Gastroesophageal sphincter (tissue), 4 donors: Measurements from ENCODE around the gene TK2. TPM values are rescaled to one million over a fixed set of nuclear protein-coding genes. Genes with fewer than 3 reads are reported as not detected.
"Not testable (repeated sequence)": the region's sequence is repeated elsewhere in the genome, so short reads cannot be mapped to it uniquely, and the experiment has no call there.

ENCODE experiments used
- ATAC-seq: fragments of 150-250 bp; one replicate; pipeline ENCODE4 v1.9.1; 2016; ENCODE audit warnings: mild to moderate bottlenecking, moderate library complexity
- H3K27ac ChIP-seq, 4 donors: fragments of 200-600 bp; sonication (generic) in 3 of 4; 1 replicate in 3 of 4; 2 replicates in 1 of 4; pipeline ENCODE4 v1.5.1; 2016 to 2019
- H3K27me3 ChIP-seq: fragments of 200-600 bp; sonication (generic); one replicate; pipeline ENCODE4 v1.5.1; 2019
- H3K36me3 ChIP-seq, 2 donors: fragments of 200-600 bp; sonication (generic); one replicate each; pipeline ENCODE4 v1.5.1; 2019; ENCODE audit warnings: control low read depth in 1 of 2
- H3K4me1 ChIP-seq, 3 donors: fragments of 200-600 bp; sonication (generic); 1 replicate in 2 of 3; 2 replicates in 1 of 3; pipeline ENCODE4 v1.5.1; 2016 to 2019; ENCODE audit warnings: control low read depth in 2 of 3
- H3K4me3 ChIP-seq, 2 donors: fragments of 200-600 bp; sonication (generic); one replicate each; pipeline ENCODE4 v1.5.1; 2019; ENCODE audit warnings: mild to moderate bottlenecking in 1 of 2, moderate library complexity in 1 of 2
- H3K9me3 ChIP-seq, 3 donors: fragments of 200-600 bp; sonication (generic); one replicate each; pipeline ENCODE4 v1.5.1; 2017 to 2019; ENCODE audit warnings: control low read depth in 2 of 3
- EP300 ChIP-seq: sonication (generic); formaldehyde crosslinking; IDR thresholded peaks from one replicate; pipeline ENCODE4 v1.6.1; 2017; ENCODE audit warnings: antibody characterized with exemption, mild to moderate bottlenecking
- POLR2A ChIP-seq, 2 donors: fragments of 450-650 bp; IDR thresholded peaks; one replicate each; pipeline ENCODE4 v1.6.1; 2017; ENCODE audit warnings: antibody characterized with exemption in 2 of 2, mild to moderate bottlenecking in 2 of 2, moderate library complexity in 1 of 2
- POLR2AphosphoS5 ChIP-seq: sonication (generic); formaldehyde crosslinking; IDR thresholded peaks from one replicate; pipeline ENCODE4 v1.6.1; 2017; ENCODE audit warnings: antibody characterized with exemption
- WGBS, 2 donors: methylation state at CpG; one replicate each; pipeline ENCODE4 v1.1.5; 2018; ENCODE audit warnings: low coverage in 1 of 2; 5-methylcytosine and 5-hydroxymethylcytosine counted together
- total RNA-seq, 4 donors: library from RNA; depleted of rRNA; stranded (reverse); fragments of >200 nt; gene quantifications; one replicate each; pipeline ENCODE4 v1.1.0, GENCODE V29; 2016
- TF ChIP-seq, protein P1 (sequence below), 4 experiments: fragments of 200-600 bp in 2 of 4; fragments of 450-650 bp in 2 of 4; sonication (generic) in 1 of 4; IDR thresholded peaks; one replicate each; pipeline ENCODE4 v1.5.1; 2017 to 2019; ENCODE audit warnings: antibody characterized with exemption in 4 of 4, mild to moderate bottlenecking in 2 of 4, moderate library complexity in 2 of 4

TK2 gene
- total RNA-seq, 4 donors from 2014 or later: 32.7 to 42.8 (median 37.0) TPM

DNA sequence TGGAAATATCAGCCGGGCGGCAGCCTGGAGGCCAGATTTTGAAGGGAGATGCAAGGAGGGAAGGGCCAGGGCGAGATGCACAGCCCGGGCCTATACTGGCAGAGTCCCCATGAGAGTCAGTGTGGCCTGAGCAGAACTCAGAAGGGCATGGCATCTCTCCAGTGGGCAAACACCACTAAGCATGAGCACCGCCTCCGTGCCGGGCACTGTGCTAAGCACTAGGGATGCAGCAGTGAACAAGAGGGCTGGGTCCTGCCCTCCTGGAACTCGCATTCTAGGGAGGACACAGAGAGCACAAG is 33.5 kb downstream of the TK2 start:
- Histone ChIP-seq H3K4me3 (no peak overlapping the region), H3K9me3 (no peaks in the 10 kb centered on the region)
- TF ChIP-seq POLR2A (IDR thresholded peaks at IDR 0.05): no peak
- TF ChIP-seq, protein P1, sequence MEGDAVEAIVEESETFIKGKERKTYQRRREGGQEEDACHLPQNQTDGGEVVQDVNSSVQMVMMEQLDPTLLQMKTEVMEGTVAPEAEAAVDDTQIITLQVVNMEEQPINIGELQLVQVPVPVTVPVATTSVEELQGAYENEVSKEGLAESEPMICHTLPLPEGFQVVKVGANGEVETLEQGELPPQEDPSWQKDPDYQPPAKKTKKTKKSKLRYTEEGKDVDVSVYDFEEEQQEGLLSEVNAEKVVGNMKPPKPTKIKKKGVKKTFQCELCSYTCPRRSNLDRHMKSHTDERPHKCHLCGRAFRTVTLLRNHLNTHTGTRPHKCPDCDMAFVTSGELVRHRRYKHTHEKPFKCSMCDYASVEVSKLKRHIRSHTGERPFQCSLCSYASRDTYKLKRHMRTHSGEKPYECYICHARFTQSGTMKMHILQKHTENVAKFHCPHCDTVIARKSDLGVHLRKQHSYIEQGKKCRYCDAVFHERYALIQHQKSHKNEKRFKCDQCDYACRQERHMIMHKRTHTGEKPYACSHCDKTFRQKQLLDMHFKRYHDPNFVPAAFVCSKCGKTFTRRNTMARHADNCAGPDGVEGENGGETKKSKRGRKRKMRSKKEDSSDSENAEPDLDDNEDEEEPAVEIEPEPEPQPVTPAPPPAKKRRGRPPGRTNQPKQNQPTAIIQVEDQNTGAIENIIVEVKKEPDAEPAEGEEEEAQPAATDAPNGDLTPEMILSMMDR (IDR thresholded peaks at IDR 0.05): no peak
- TF ChIP-seq EP300: no peak
- TF ChIP-seq POLR2AphosphoS5: no peak

DNA sequence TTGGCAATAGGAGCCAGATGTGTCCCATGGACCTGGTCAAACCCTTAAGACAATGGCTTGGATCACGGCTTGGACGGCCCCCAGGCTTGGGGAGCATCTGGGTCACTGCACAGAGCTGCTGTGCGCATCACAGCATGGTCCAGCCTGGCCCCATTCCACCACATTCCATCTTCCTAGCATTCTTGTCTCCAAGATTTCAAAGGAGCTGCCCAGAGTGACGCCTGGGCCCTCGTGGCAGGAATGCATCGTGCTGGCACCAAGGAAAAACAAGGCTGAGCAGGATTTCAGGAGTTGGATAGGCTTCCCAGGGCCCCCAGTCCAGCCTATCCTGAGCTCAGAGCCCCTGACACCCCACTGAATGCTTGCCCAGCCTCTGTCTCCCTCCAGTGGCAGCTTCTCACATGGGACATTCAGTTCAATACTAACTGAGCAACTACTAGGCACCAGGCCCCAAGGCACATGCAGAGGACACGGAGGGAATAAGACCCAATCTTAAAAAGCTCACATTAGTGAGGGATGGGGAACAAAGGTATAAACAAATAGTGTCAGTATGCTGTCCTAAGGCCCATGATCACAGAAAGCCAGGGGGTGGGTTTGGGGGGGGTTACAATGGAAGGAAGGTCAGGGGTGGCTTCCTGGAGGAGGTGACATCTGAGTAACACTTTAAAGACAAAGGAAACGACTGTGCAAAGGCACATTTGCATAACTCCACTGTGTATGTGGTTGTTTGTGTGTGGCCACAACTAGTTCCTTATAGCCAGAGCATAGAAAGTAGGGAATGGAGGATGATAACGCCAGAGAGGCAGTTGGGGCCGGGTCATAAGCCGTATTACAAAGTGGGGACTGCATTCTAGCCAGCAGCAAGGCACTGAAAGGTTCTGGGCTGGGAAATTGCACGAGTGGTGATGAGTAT is 34.1 kb downstream of the TK2 start:
- peaks cover 11 to 78% (median 52%) of the 10 kb centered on the region in 3 donors for H3K4me1 ChIP-seq
- no peaks in the 10 kb centered on the region for H3K9me3 ChIP-seq
- H3K36me3 ChIP-seq: peaks cover 0 to 46% of the 10 kb centered on the region in 2 donors
- H3K4me3 ChIP-seq: no peak overlapping the region
- H3K27ac ChIP-seq: peak overlapping the region; percentile 39 to 95 (median 88)
- WGBS, 2 donors: 38 to 70% methylated on average over 9 to 12 of the region's 12 CpGs
- ATAC-seq: no peak
- no peaks in the 10 kb centered on the region for H3K27me3 ChIP-seq
- no peak for TF ChIP-seq EP300
- TF ChIP-seq, protein P1 (IDR thresholded peaks at IDR 0.05): peak in 3 of 4 experiments; percentile 18 to 35 (median 24)
- TF ChIP-seq POLR2AphosphoS5: no peak
- no peak for TF ChIP-seq POLR2A (IDR thresholded peaks at IDR 0.05)

More for the DNA sequence above, 33.5 kb downstream of the TK2 start:
- no peak for ATAC-seq
- no peaks in the 10 kb centered on the region for H3K27me3 ChIP-seq
- 14 to 48% methylated on average over 4 of the region's 8 CpGs for WGBS, 2 donors
- H3K36me3 ChIP-seq: peaks cover 0 to 46% of the 10 kb centered on the region in 2 donors
- peaks cover 11 to 78% (median 49%) of the 10 kb centered on the region in 3 donors for H3K4me1 ChIP-seq
- H3K27ac ChIP-seq: peak overlapping the region; percentile 39 to 95 (median 88)

DNA sequence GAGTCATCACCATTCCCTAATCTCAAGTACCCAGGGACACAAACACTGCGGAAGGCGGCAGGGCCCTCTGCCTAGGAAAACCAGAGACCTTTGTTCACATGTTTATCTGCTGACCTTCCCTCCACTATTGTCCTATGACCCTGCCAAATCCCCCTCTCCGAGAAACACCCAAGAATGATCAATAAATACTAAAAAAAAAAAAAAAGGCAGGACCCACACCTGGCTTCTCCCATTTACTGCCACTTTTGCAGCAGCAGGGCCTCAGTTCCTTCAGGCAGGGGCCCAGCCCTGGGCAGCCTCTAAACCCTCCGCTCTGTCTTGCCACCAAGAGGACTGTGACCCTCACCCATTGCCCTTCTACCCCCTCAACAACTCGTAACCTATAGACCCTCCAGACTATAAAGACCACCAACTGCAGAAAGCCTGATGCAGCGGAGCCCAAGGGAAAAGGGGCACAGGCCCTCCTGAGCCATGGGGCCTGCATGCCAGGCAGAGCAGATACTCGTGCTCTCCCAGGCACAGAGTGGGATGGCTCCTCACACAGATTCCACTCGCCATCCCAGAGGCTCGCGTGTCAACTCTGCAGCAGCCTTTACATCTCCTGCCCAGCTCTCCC is 34.8 kb downstream of the TK2 start:
- WGBS, 2 donors: 88 to 94% methylated on average over 3 to 4 of the region's 10 CpGs
- not testable (repeated sequence) for H3K27me3 ChIP-seq, ATAC-seq, H3K9me3 ChIP-seq, H3K4me3 ChIP-seq
- peaks cover 11 to 80% (median 56%) of the 10 kb centered on the region in 3 donors for H3K4me1 ChIP-seq
- H3K27ac ChIP-seq: peak overlapping the region in 3 of 4 donors; percentile 83 to 95 (median 92)
- H3K36me3 ChIP-seq: peaks cover 0 to 48% of the 10 kb centered on the region in 2 donors

DNA sequence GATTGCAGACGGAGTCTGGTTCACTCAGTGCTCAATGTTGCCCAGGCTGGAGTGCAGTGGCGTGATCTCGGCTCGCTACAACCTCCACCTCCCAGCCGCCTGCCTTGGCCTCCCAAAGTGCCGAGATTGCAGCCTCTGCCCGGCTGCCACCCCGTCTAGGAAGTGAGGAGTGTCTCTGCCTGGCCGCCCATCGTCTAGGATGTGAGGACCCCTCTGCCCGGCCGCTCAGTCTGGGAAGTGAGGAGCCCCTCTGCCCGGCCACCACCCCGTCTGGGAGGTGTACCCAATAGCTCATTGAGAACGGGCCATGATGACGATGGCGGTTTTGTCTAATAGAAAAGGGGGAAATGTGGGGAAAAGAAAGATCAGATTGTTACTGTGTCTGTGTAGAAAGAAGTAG is 35.5 kb downstream of the TK2 start:
- 90 to 100% methylated on average over 2 of the region's 17 CpGs for WGBS, 2 donors
- H3K27ac ChIP-seq, ATAC-seq: not testable (repeated sequence)

DNA sequence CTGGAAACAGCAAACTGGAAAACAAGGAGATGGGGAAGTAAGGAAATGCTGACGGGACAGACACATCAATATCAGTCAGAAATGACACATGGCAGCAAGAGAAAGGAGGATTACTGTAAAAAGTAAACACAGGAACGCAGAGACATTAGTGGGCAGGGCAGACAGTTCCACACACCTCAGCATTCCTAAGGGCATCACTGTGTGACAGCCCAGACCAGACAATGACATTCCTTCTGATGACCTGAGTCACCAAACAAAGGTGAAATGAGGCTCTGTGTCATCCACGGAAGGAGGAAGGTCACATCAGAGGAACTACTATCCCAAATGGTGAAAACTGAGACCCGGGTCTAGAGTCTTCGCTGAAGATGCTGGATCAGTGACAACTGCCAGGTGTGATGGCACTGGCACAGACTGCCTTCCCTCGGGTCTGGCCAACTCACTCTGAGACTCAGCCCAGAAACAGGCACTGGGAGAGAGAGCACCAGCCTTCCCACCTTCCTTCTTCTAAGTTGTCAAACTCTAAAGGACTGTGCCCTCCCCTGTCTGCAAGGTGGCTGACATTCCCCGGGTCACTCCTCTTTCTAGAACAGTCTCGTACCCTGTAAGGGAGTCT is 36.7 kb downstream of the TK2 start:
- 70 to 84% methylated on average over 4 to 6 of the region's 8 CpGs for WGBS, 2 donors
- H3K4me3 ChIP-seq: no peak overlapping the region
- H3K36me3 ChIP-seq: peaks cover 0 to 57% of the 10 kb centered on the region in 2 donors
- H3K27ac ChIP-seq: peak overlapping the region in 3 of 4 donors; percentile 16 to 68 (median 18)
- H3K27me3 ChIP-seq: no peaks in the 10 kb centered on the region
- peaks cover 11 to 77% (median 56%) of the 10 kb centered on the region in 3 donors for H3K4me1 ChIP-seq
- TF ChIP-seq, protein P1 (IDR thresholded peaks at IDR 0.05): no peak
- TF ChIP-seq POLR2AphosphoS5: no peak
- no peaks in the 10 kb centered on the region for H3K9me3 ChIP-seq
- ATAC-seq: no peak

More for the DNA sequence above, 35.5 kb downstream of the TK2 start:
- H3K27me3 ChIP-seq, H3K9me3 ChIP-seq, H3K4me3 ChIP-seq: not testable (repeated sequence)
- H3K36me3 ChIP-seq: peaks cover 0 to 47% of the 10 kb centered on the region in 2 donors
- H3K4me1 ChIP-seq: peaks cover 11 to 79% (median 56%) of the 10 kb centered on the region in 3 donors
